NB4 (cell line): ENCODE results near the gene FAM90A1.
"Not testable (repeated sequence)": the region's sequence is repeated elsewhere in the genome, so short reads cannot be mapped to it uniquely, and the experiment has no call there.

Source experiments
- CTCF ChIP-seq: IDR thresholded peaks from one replicate; pipeline ENCODE4 v1.5.1; 2012; ENCODE audit warnings: low read depth, low read length
- POLR2A ChIP-seq: IDR thresholded peaks from 2 replicates; pipeline ENCODE4 v1.6.1; 2011; ENCODE audit warnings: mild to moderate bottlenecking; ENCODE audit not compliant: insufficient read length; ENCODE audit errors: extremely low read depth

GRCh38 chr12:8221844-8222243, 5.6 kb downstream of the FAM90A1 start:
- TF ChIP-seq POLR2A, CTCF: not testable (repeated sequence)
